Neural cell (in vitro differentiated cells): ENCODE data around the gene MED27. TPM values are rescaled to one million over a fixed set of nuclear protein-coding genes. Genes with fewer than 3 reads are reported as not detected.

Source experiments
- H2AFZ ChIP-seq: fragments of 200-600, 300-800 bp; sonication (generic), shearing (Covaris generic); 2 replicates; pipeline ENCODE4 v1.6.0; 2014; ENCODE audit warnings: low read depth, mild to moderate bottlenecking, antibody characterized with exemption, low read length, moderate library complexity
- H3F3A ChIP-seq: fragments of 200-600 bp; shearing (Covaris generic); 2 replicates; pipeline ENCODE4 v1.6.1; 2016; ENCODE audit warnings: mild to moderate bottlenecking, moderate library complexity, mixed read lengths, antibody characterized with exemption, low read length; ENCODE audit not compliant: insufficient read depth, poor library complexity, severe bottlenecking
- H3K27ac ChIP-seq: fragments of 200-600, 300-800 bp; sonication (generic), shearing (Covaris generic); 2 replicates; pipeline ENCODE4 v1.5.1; 2014; ENCODE audit warnings: mild to moderate bottlenecking, low read length, moderate library complexity
- H3K27me3 ChIP-seq: fragments of 300-800, 200-600 bp; sonication (generic), shearing (Covaris generic); 2 replicates; pipeline ENCODE4 v1.6.0; 2014; ENCODE audit warnings: mild to moderate bottlenecking, low read depth, low read length, moderate library complexity; ENCODE audit not compliant: insufficient read depth
- H3K36me3 ChIP-seq: fragments of 300-800, 200-600 bp; sonication (generic), shearing (Covaris generic); 2 replicates; pipeline ENCODE4 v1.5.1; 2014; ENCODE audit warnings: mild to moderate bottlenecking, antibody characterized with exemption, low read length, moderate library complexity; ENCODE audit not compliant: insufficient read depth
- H3K4me2 ChIP-seq: fragments of 300-800, 200-600 bp; sonication (generic), shearing (Covaris generic); 2 replicates; pipeline ENCODE4 v1.6.0; 2014; ENCODE audit warnings: mild to moderate bottlenecking, low read length
- H3K4me3 ChIP-seq: fragments of 300-800, 200-600 bp; sonication (generic), shearing (Covaris generic); 2 replicates; pipeline ENCODE4 v1.5.1; 2014; ENCODE audit warnings: mild to moderate bottlenecking, low read length, moderate library complexity
- H3K79me2 ChIP-seq: fragments of 200-600 bp; shearing (Covaris generic); replicated peaks from 2 replicates; pipeline ENCODE4 v1.6.0; 2014; ENCODE audit warnings: mild to moderate bottlenecking, low read length, moderate library complexity; ENCODE audit not compliant: insufficient read depth
- H3K9ac ChIP-seq: fragments of 300-800, 200-600 bp; sonication (generic), shearing (Covaris generic); 2 replicates; pipeline ENCODE4 v1.6.1; 2016; ENCODE audit warnings: mild to moderate bottlenecking, low read length, mixed read lengths
- H3K9me2 ChIP-seq: fragments of 200-600 bp; shearing (Covaris generic); 2 replicates; pipeline ENCODE4 v1.6.1; 2016; ENCODE audit warnings: mild to moderate bottlenecking, low read length, mixed read lengths; ENCODE audit not compliant: insufficient read depth
- H3K9me3 ChIP-seq: fragments of 200-600, 300-800 bp; sonication (generic), shearing (Covaris generic); 2 replicates; pipeline ENCODE4 v1.6.1; 2016; ENCODE audit warnings: mild to moderate bottlenecking, mixed run types, low read length, moderate library complexity, mixed read lengths
- H4K20me1 ChIP-seq: fragments of 200-600 bp; shearing (Covaris generic); 2 replicates; pipeline ENCODE4 v1.6.1; 2016; ENCODE audit warnings: mild to moderate bottlenecking, mixed run types; ENCODE audit not compliant: insufficient read depth
- CTCF ChIP-seq: fragments of 450-650 bp; IDR thresholded peaks from 2 replicates; pipeline ENCODE4 v1.5.1; 2014; ENCODE audit warnings: antibody characterized with exemption, mild to moderate bottlenecking, moderate library complexity; ENCODE audit not compliant: poor library complexity, severe bottlenecking
- EP300 ChIP-seq: fragments of 450-650 bp; conservative IDR thresholded peaks from 2 replicates; pipeline ENCODE4 v1.6.1; 2014; ENCODE audit warnings: antibody characterized with exemption, mild to moderate bottlenecking, moderate library complexity; ENCODE audit not compliant: poor library complexity, severe bottlenecking
- EZH2 ChIP-seq: fragments of 200-600, 300-800 bp; shearing (Covaris generic), sonication (generic); IDR thresholded peaks from 2 replicates; pipeline ENCODE4 v1.6.1; 2014; ENCODE audit warnings: antibody characterized with exemption, low read length, borderline replicate concordance, mild to moderate bottlenecking; ENCODE audit not compliant: insufficient read depth, poor library complexity, severe bottlenecking
- MXI1 ChIP-seq: fragments of 450-650 bp; conservative IDR thresholded peaks from 2 replicates; pipeline ENCODE4 v1.6.1; 2014; ENCODE audit warnings: antibody characterized with exemption, mild to moderate bottlenecking; ENCODE audit not compliant: poor library complexity, severe bottlenecking
- POLR2AphosphoS5 ChIP-seq: IDR thresholded peaks from 2 replicates; pipeline ENCODE4 v1.6.1; 2012
- RAD21 ChIP-seq: fragments of 450-650 bp; conservative IDR thresholded peaks from 2 replicates; pipeline ENCODE4 v1.6.1; 2014; ENCODE audit warnings: antibody characterized with exemption, mild to moderate bottlenecking, moderate library complexity
- SMC3 ChIP-seq: fragments of 450-650 bp; conservative IDR thresholded peaks from 2 replicates; pipeline ENCODE4 v1.6.1; 2014; ENCODE audit warnings: antibody characterized with exemption, mild to moderate bottlenecking, moderate library complexity; ENCODE audit not compliant: poor library complexity
- TAF1 ChIP-seq: IDR thresholded peaks from 2 replicates; pipeline ENCODE4 v1.6.1; 2012; ENCODE audit warnings: low read depth
- polyA plus RNA-seq: library from polyadenylated mRNA; depleted of rRNA; stranded (reverse); fragments of >200 nt; gene quantifications from 2 replicates; pipeline ENCODE4 v1.2.3, GENCODE V29; 2014
- TF ChIP-seq, protein P1 (sequence below): IDR thresholded peaks from 2 replicates; pipeline ENCODE4 v1.6.1; 2012; ENCODE audit warnings: borderline replicate concordance

MED27 gene
- polyA plus RNA-seq, 1 donor from 2014 or later = 7.5 TPM

DNA sequence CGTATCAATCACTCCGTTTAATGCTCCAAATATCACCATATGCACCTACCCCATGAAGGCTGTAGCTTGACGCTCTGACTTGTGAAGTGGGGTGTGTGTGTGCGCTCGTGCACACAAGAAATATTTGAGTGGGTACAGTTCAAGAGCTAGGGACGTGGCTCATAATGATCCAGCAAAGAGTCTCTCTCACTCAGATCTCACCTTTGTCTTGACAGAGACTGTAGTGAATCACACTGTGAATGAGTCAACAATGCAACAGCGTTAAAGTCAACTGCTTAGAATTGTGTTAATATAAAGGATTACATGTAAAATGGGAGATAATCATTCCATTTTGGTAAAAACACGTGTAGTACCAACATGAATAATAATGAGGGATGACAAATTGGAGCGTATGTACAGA is 119.4 kb downstream of the MED27 start:
- Histone ChIP-seq H3K9me2 (no peaks in the 10 kb centered on the region), H3K27me3 (no peaks in the 10 kb centered on the region), H3K79me2 (no peaks in the 10 kb centered on the region), H3K9ac (peak overlapping the region; percentile 24), H2AFZ (peak overlapping the region; percentile 46), H3K4me3 (peak overlapping the region; percentile 36), H3K36me3 (no peaks in the 10 kb centered on the region), H3K9me3 (no peaks in the 10 kb centered on the region), H4K20me1 (no peaks in the 10 kb centered on the region), H3K4me2 (no peak overlapping the region), H3K27ac (peak overlapping the region; percentile 43), H3F3A (peaks cover 5% of the 10 kb centered on the region)
- TF ChIP-seq EZH2 (no peak), RAD21 (no peak), SMC3 (no peak), EP300 (no peak), CTCF (no peak), TAF1 (no peak), POLR2AphosphoS5 (no peak), MXI1 (no peak)
- TF ChIP-seq, protein P1, sequence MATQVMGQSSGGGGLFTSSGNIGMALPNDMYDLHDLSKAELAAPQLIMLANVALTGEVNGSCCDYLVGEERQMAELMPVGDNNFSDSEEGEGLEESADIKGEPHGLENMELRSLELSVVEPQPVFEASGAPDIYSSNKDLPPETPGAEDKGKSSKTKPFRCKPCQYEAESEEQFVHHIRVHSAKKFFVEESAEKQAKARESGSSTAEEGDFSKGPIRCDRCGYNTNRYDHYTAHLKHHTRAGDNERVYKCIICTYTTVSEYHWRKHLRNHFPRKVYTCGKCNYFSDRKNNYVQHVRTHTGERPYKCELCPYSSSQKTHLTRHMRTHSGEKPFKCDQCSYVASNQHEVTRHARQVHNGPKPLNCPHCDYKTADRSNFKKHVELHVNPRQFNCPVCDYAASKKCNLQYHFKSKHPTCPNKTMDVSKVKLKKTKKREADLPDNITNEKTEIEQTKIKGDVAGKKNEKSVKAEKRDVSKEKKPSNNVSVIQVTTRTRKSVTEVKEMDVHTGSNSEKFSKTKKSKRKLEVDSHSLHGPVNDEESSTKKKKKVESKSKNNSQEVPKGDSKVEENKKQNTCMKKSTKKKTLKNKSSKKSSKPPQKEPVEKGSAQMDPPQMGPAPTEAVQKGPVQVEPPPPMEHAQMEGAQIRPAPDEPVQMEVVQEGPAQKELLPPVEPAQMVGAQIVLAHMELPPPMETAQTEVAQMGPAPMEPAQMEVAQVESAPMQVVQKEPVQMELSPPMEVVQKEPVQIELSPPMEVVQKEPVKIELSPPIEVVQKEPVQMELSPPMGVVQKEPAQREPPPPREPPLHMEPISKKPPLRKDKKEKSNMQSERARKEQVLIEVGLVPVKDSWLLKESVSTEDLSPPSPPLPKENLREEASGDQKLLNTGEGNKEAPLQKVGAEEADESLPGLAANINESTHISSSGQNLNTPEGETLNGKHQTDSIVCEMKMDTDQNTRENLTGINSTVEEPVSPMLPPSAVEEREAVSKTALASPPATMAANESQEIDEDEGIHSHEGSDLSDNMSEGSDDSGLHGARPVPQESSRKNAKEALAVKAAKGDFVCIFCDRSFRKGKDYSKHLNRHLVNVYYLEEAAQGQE = no peak

DNA sequence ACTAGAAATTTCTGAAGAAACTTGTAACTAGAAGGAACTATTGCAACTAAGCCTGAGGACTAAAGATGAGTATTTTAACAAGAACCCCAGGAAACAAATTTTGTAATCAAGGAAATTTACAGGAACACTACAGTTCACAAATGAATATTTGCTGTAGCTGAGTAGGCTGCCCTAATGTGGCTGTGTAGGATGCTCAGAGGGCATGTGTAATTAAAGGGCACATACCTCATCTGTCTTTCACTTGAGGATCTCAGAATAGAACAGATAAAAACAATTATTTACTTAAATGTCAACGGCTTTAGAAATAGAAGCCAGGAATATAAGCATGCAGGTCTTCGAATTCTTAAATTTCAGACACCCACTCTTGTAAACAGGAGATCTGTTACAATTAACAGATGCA is 119.8 kb downstream of the MED27 start:
- H3K9ac ChIP-seq = peak overlapping the region; percentile 24
- peaks cover 5% of the 10 kb centered on the region for H3F3A ChIP-seq
- no peak overlapping the region for H3K4me2 ChIP-seq
- H3K9me3 ChIP-seq = no peaks in the 10 kb centered on the region
- H2AFZ ChIP-seq = no peak overlapping the region
- H4K20me1 ChIP-seq = no peaks in the 10 kb centered on the region
- no peaks in the 10 kb centered on the region for H3K36me3 ChIP-seq
- H3K27me3 ChIP-seq = no peaks in the 10 kb centered on the region
- TF ChIP-seq EP300 (no peak), RAD21 (no peak), EZH2 (no peak), SMC3 (no peak), POLR2AphosphoS5 (no peak), CTCF (no peak), MXI1 (no peak), TAF1 (no peak)
- TF ChIP-seq, protein P1 = no peak
- H3K79me2 ChIP-seq = no peaks in the 10 kb centered on the region
- peak overlapping the region; percentile 43 for H3K27ac ChIP-seq
- no peaks in the 10 kb centered on the region for H3K9me2 ChIP-seq
- H3K4me3 ChIP-seq = no peak overlapping the region
